GM20431 (cell line): ENCODE data around the gene TTC28.

Experiments used
- in situ Hi-C: fragments of 300-500 bp; cut with MseI, MboI; formaldehyde crosslinking; loops from one replicate; pipeline ENCODE4 v1.15.0; 2020; ENCODE audit warnings: low sequenced_read_pairs; ENCODE audit not compliant: unreplicated experiment

The TTC28 gene

DNA sequence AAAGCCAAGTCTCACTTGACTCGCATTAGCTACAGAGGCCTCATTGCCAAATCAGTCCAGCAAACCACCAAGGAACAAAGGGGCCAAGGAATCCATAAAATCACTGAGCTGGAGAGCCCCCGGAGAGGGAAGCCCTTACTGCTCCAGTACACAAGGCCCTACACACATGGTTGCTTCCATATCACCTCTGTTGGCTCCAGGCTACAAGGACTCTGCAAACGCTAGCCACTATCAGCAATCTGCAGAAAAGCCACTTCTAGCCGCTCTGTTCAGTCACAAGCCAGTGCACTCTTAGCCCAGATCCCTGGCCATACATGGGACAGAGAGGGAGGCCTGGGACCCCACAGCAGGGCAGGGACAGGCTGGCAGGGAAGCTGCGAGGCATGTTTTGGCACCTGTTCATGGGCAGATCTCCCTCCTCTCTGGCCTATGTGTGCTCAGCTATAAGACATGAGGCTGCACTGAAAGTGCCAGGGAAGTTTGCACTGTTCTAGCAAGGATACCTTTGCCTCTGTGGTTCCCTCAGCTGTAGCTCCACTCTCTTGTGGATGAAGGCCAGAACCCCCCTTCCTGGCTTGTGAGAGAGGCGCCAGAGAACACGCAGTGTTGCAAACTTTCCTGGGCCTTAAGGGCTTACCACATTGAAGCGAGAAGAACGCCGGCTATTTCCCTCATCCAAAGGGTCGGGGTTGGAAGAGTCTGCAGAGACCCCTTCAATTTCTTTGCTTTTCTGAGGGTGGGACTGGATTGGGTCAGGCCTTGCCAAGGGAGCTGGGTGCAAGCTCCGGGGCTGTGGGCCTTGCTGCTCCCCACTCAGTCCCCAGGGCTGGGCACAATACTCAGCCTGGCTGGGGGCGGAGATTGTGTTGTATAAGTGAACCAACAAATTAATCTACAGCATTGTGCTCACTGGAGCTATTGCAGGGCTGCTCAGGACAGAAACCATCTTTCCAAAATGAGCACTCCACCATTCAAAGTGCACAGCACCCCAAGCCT, 651.9 kb downstream of the TTC28 start:
- in situ Hi-C loops: loop anchor here (25.0 kb wide), 1 partner anchor 560 kb away; no protein-coding TSS in a partner anchor

DNA sequence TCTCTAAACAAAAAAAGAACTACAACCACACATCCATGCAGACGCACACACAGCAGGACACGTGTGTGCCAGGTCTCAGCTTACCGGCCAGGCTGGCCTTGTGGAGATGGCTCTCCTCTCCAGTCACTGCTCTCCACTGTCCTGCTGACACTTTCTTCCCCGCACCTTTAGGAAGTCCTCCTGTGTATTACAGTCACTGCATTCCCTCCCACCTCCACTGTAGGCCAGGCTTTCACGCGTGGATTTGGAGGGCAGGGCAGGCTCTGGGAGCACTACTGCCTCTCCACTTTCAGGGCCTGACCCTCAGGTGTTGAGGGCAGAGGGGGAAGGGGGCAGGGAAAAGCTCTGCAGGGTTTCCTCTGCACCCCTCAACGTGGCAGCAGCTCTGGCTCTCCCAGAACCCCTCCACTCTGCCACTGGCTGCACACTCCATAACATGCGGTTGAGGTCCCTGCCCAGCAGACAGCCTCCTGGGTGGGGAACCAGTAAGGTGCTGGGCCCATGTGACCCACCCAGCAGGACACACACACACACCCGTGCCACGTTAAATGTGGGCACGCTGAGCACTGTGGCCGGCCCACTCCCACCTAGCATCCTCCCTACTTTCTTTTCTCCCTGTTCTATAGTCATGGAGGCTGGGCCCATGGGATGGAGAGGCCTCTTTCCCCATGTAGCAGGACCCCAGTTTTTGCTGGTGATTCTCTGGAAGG, 653.6 kb downstream of the TTC28 start:
- in situ Hi-C loops: loop anchor here (25.0 kb wide), 1 partner anchor 561 kb away; no protein-coding TSS in a partner anchor

GRCh38 chr22:28025333-28025732, 654.3 kb downstream of the TTC28 start:
- in situ Hi-C loops: loop anchor here (25.0 kb wide), 1 partner anchor 562 kb away; no protein-coding TSS in a partner anchor

- in situ Hi-C loops: no loop called here
Measured at GRCh38 chr22:28024422-28024888, 655.2 kb downstream of the TTC28 start.

- in situ Hi-C loops: no loop called here
Measured at GRCh38 chr22:28023774-28024173, 655.9 kb downstream of the TTC28 start.

GRCh38 chr22:28023036-28023435, 656.6 kb downstream of the TTC28 start:
- in situ Hi-C loops: no loop called here

GRCh38 chr22:28021998-28022660, 657.5 kb downstream of the TTC28 start:
- in situ Hi-C loops: no loop called here

DNA sequence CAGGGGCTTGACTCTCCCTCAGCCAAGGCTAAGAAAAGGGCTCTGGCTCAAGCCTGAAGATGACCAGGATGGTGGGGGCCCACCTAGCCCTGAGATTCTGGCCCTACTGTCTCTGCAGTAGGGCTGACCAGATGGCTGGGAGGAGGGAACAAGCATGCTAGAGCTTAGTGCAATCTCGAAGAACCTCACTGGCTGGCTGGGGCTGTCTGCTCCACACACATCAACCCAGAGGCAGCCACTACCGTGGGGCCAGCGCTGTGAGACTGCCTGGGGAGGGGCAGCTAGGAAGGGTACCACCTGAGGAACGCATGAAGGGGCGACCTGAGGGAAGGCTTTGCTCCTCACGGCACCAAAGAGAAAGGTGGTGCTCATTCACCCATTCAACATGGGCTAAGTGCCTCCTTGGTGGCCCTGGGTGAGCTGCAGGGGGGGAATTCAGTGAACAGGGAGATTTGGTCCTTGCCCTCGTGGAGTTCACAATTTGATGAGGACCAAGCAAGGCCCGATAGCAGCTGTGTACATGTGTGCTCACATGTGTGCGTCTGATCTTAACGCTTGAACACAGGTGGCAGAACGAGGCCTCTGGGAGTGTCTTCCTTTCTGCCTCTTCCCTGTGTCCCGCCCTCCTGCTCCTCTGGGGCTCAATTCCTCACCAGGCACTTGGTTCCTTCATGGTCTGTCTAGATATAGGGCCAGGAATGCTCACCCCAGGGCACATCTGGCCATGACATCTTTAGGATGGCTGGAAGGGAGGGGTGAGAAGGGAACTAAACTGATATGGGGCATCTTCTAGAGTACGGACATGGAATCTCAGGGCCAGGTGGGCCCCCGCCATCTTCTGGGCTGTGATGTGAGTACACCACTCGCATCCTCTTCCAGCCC, 658.3 kb downstream of the TTC28 start:
- in situ Hi-C loops: no loop called here

GRCh38 chr22:28019881-28020861, 659.5 kb downstream of the TTC28 start:
- in situ Hi-C loops: loop anchor here (10.0 kb wide), 1 partner anchor 135 kb away; no protein-coding TSS in a partner anchor

DNA sequence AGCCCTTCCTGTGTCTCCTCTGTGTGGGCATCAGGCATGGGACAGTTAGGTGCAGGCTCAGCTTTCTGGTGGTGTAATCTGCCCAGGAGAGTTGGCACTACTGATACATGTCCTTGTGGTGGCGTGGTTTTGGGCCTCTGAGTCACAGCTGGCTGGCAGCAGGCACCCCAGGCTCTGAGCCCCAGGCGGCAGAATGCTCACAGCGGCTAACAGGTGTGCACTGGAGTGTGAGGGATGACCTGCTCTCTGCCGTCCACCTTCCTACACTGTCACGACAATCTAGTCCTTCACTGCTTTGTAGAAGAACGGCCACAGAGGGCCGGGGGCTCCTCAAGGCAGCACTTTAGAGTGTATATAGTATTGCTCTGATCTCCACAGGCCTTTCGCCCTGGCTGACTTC, 660.3 kb downstream of the TTC28 start:
- in situ Hi-C loops: loop anchor here (10.0 kb wide), 1 partner anchor 135 kb away; no protein-coding TSS in a partner anchor

DNA sequence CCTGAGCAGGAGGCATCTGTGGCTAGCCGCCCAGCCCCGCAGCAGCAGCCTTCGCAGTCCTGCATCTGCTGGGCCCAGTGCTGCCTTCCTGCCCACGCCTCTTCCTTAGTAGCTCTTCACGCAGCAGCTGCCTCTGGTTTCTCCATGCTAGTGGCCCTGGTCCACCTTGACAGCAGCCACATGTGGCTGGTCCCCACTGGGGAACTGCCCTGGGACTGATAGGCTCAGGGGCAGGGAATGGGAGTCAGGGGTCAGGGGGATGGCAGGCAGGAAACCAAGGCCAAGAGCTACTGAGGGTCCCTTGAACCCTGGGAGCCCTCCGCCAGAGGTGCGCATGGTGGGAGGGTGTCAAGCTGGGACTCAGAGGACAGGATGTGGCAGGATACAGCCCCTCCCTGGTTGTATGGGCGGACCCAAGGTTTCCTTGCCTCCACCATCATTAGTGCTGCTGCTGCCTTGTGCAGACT, 661.1 kb downstream of the TTC28 start:
- in situ Hi-C loops: loop anchor here (10.0 kb wide), 1 partner anchor 134 kb away; no protein-coding TSS in a partner anchor

- in situ Hi-C loops: loop anchor here (10.0 kb wide), 1 partner anchor 133 kb away; no protein-coding TSS in a partner anchor
Measured at GRCh38 chr22:28017859-28018258, 661.8 kb downstream of the TTC28 start.

DNA sequence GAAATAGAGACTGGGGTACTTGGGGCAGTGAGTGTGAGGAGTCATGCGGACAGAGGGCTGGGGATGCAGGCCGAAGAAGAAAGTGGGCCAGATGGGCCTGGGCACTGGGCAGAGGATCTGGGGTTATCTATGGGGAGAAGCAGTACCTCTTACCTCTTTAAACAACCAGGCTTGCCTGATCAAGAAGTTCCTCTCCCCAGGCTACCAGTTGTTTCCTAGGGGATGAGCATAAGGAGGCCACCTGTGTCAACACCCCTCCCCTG, 662.2 kb downstream of the TTC28 start:
- in situ Hi-C loops: loop anchor here (10.0 kb wide), 1 partner anchor 133 kb away; no protein-coding TSS in a partner anchor

DNA sequence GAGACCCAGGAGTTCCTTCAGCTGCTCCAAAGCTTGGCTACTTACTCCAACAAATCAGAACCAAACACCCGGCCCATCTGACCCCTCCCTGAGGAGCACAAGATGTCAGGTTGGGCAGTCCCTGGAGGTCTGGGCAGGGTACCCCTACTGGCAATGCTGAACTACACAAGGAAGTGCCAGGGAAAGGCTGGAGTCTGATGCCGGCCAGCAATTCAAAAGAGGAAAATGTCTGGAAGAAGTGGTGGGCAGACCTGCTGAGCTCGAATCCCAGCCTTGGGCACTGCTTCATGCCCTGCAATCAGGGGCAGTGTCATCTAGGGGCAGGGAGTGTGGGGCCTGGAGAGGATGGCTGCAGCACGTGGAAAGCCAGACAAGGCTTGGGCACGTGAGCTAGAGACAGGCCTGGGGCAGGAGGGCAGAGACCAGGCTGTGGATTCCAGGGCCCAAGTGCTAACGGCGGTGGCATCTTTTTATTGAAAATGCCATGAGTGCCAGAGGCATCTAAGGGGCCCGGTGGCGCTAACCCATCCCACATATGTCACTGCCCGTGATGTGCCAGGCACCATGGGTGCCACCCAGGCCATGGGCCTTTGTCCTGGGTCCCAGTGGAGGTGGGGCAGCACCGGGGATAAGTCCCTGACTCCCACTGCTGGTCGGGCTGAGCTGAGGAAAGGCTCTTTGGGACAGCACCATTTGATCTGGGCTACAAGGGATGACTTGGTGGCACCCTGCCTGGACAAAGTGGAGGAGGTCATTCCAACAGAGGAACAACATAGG, 662.7 kb downstream of the TTC28 start:
- in situ Hi-C loops: loop anchor here (10.0 kb wide), 1 partner anchor 132 kb away; no protein-coding TSS in a partner anchor

- in situ Hi-C loops: loop anchor here (10.0 kb wide), 1 partner anchor 131 kb away; no protein-coding TSS in a partner anchor
Measured at GRCh38 chr22:28015676-28016601, 663.7 kb downstream of the TTC28 start.

- in situ Hi-C loops: loop anchor here (10.0 kb wide), 1 partner anchor 130 kb away; no protein-coding TSS in a partner anchor
Measured at GRCh38 chr22:28015046-28015425, 664.6 kb downstream of the TTC28 start.
